Measurements from ENCODE around the gene SNX6.

The SNX6 gene

GRCh38 chr14:34633742-34634141 lies 3.8 kb upstream of the SNX6 start:
- DNase-seq, result no peak

DNA sequence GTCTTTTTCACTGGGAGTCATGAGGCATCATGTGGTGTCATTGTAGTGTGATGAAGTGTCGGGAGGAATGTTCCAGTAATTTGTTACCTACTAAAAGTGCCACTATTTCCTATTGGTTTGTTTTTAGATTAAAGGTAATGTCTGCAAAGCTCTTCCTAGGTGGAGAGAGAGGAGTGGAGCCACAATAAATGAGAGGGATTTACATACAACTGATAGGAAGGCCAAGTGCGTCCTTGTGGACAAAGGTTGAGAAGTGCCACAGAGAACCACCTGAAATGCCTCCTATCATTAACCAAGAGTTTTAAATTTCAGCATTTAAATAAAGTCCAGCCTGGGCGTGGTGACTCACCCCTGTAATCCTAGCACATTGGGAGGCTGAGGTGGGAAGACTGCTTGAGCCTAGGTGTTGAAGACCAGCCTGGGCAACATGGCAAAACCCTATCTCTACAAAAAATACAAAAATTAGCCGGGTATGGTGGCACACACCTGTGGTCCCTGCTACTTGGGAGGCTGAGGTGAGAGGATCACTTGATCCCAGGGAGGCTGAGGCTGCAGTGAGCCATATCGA lies 2.5 kb upstream of the SNX6 start:
- DNase-seq, result no peak

DNA sequence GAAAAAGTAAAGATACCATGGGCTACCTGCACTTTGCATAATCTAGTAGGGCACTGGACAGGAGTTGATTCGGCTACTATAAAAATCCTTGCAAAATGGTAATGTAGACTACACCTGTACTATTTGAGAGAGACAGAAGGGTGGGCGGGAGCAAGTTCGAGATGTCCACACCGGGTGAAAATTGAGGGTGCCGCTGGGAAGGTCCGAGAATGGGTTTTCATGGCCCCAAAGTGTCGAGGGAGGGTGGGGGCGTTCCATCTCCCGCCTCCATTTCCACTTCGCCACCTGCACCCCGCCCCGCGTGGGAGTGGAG lies 648 bp downstream of the SNX6 start:
- no peak for DNase-seq

DNA sequence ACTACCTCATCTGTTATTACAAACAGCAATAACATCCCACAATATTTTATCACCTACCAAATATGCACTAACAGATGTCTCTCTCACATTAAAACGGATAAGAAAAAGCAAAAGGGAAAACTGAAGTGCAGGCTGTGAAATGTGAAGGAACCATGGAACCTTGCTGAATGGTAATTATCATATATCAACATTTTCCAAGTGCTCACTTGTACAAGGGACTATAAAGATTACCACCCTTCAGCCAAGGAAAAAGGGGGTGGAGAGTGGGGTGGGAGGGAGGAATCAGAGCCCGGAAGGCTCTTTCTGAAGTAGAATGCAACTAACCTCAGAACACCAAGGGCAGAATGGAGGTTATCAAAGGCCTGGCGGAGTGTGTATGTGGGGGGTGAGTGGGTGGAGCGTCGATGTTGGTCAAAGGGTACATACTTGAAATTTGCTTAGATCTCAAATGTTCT lies 1.2 kb downstream of the SNX6 start:
- no peak for DNase-seq

GRCh38 chr14:34623506-34623905 lies 6.4 kb downstream of the SNX6 start:
- DNase-seq, result no peak

GRCh38 chr14:34620839-34621238 lies 9.1 kb downstream of the SNX6 start:
- no peak for DNase-seq

DNA sequence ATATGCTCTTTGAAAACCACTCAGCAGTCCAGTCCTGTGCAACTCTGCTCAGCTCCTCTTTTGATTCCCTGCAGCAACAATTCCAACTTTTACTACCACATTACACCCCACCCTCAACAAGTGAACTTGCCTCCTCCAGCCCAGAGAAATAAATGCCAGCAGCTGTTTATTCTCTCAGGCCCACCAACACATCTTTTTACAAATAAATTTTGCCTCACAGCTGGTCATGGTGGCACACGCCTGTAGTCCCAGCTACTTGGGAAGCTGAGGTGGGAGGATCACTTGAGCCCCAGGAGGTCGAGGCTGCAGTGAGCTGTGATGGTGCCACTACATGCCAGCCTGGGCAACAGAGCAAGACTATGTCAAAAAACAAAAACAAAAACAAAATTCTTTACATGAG lies 9.8 kb downstream of the SNX6 start:
- DNase-seq, result no peak

DNA sequence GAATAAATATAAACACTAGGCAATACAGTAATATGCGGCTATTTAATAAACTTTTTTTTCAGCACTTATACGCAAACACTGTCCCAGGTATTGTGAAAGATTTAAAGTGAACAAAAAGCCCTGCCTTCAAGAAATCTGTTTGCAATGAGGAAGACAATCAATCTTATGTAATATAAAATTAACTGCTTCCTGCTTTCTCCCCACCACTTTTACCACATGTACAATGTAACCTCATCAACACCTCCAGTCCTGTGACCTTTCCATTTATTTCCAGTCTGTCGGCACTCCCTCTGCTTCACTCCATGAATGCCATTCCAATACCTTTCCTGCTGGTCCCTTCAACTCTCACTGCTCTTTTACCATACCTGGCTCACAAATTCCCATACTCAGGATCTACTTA lies 10.5 kb downstream of the SNX6 start:
- no peak for DNase-seq

DNA sequence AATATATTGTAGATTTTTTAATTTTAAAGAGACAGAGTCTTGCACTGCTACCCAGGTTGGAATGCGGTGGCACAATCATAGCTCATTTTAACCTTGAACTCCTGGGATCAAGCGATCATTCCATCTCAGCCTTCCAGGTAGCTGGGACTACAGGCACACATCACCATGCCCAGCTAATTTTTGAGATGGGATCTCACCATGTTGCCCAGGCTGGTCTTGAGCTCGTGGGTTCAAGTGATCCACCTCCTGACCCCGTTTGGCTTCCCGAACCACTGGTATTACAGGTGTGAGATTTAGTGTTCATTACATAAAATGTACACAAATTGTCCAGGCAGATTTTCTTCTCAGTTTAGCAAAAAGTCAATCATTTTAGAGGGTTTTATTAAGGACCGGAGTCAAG lies 13.6 kb downstream of the SNX6 start:
- no peak for DNase-seq

DNA sequence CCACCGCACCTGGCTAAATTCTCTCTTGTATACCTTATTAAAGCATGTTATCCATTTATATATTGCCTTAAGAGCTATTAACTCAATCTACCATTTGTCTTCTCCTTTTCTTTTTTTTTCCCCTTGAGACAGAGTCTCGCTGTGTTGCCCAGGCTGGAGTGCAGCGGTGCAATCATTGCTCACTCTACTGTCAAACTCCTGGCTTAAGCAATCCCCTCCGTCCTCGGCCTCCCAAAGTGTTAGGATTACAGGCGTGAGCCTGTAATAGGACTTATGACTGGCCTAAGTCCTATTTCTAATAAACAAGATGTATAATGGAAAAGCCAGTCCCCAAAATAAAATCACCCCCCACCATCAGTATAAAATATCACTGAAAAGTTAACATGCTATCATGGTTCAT lies 14.4 kb downstream of the SNX6 start:
- no peak for DNase-seq

DNA sequence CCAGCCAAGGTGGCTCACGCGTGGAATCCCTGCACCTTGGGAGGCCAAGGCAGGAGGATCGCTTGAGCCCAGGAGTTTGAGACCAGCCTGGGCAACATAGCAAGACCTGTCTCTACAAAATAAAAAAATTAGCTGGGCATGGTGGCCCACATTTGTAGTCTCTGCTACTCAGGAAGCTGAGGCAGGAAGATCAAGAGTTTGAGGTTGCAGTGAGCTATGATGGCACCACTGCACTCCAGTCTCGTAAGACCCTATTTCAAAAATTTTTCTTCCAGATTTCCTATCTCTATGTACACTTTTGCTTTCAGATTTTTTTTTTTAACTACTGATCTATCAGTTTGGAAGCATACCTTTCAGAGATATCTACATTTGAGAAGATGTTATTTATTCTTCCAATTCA lies 15.3 kb downstream of the SNX6 start:
- no peak for DNase-seq

DNA sequence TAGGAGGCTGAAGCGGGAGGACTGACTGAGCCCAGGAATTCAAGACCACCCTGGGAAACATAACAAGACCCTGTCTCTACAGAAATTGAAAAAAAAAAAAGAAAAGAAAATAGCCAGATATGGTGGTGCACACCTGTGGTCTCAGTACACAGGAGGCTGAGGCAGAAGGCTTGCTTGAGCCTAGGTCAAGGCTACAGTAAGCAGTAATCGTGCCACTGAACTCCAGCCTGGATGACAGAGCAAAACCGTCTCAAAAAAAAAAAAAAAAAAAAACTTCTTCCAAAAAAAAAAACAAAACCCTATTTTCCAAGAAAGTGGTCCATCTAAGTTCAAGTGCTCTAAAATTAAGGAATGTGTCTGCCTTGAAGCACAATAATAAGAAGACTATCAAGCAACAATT lies 19.8 kb downstream of the SNX6 start:
- DNase-seq, result no peak

- no peak for DNase-seq
These were observed 24.5 kb downstream of the SNX6 start for GRCh38 chr14:34605461-34605860.

- no peak for DNase-seq
These were observed 25.0 kb downstream of the SNX6 start for GRCh38 chr14:34604995-34605394.

GRCh38 chr14:34596891-34597290 lies 33.1 kb downstream of the SNX6 start:
- no peak for DNase-seq

- DNase-seq, result peak; percentile 15
These were observed 36.1 kb downstream of the SNX6 start for GRCh38 chr14:34593740-34594375.

DNA sequence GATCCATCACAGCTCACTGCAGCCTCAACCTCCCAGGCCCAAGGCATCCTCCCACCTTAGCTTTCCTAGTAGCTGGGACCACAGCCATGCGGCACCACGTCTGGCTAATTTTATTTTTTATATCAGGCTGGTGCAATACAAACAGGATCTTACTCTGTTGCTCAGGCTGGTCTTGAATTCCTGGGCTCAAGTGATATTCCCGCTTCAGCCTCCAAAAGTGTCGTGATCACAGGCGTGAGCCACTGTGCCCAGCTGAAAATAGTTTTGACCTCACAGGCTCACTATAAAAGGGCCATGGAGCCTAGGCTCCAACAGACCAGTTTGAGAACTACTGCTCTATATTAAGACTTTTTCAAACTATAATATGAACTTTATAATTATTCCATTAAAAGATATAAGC lies 37.3 kb downstream of the SNX6 start:
- no peak for DNase-seq

DNA sequence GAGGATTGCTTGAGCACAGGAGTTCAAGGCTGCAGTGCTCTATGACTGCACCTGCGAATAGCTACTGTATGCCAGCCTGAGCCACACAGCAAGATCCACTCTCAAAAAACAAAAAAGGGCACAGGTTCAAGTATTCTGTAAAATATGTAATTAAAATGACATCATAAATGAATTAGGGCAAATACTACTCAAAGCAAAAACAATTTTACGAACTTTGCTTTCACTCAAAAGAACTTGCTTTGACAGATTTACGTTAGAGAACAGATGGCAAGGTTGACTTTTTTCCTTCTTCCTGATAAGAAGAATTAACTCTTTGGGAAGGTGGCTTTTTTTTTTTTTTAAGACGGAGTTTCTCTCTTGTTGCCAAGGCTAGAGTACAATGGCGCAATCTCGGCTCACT lies 46.4 kb downstream of the SNX6 start:
- no peak for DNase-seq

DNA sequence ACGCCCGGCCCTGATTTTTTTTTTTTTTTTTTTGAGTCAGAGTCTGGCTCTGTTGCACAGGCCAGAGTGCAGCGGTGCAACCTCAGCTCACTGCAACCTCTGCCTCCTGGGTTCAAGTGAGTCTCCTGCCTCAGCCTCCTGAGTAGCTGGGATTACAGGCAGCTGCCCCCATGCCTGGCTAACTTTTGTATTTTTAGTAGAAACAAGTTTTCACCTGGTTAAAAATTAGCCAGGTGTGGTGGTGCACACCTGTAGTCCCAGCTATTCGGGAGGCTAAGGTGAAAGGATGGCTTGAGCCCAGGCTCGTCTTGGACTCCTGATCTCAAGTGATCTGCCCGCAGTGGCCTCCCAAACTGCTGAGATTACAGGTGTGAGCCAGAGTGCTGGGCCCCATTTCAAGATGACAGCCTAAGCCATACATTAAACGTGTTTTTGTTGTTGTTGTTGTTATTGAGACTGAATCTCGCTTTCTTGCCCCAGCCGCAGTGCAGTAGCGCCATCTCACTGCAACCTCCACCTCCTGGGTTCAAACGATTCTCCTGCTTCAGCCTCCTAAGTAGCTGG lies 47.7 kb downstream of the SNX6 start:
- DNase-seq, result no peak

GRCh38 chr14:34580381-34580780 lies 49.6 kb downstream of the SNX6 start:
- DNase-seq, result no peak

GRCh38 chr14:34571771-34572170 lies 58.2 kb downstream of the SNX6 start:
- DNase-seq, result no peak

GRCh38 chr14:34569750-34570149 lies 60.2 kb downstream of the SNX6 start:
- DNase-seq, result no peak

GRCh38 chr14:34568803-34569202 lies 61.1 kb downstream of the SNX6 start:
- DNase-seq, result no peak

DNA sequence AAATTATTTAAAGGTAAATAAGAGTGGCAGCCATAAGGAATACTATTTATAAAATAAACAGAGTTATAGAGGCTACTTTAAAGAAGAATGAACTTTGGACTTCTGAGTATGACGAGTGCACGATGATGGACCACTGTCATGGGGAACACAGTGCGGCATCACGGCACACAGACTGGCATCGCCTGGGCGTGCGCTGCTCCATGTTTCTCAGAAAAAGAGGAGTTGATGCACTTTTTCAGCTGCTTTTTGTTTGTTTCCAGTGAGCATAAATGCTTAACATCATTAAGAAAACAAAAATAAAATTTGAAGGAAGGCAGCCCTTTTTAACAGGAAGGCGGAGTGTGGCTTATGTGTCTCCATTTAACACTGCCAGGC lies 67.2 kb downstream of the SNX6 start:
- no peak for DNase-seq

Measured in amniotic stem cell (primary cell).